ENCODE results near the gene KMT2A. TPM values are rescaled to one million over a fixed set of nuclear protein-coding genes. Genes with fewer than 3 reads are reported as not detected.

Gene KMT2A
- total RNA-seq, 4 donors from 2014 or later = 78.6 to 101 (median 86.8) TPM

- TF ChIP-seq CTCF (IDR thresholded peaks at IDR 0.05) (no peak), POLR2A (IDR thresholded peaks at IDR 0.05) (no peak), EP300 (IDR thresholded peaks at IDR 0.05) (no peak)
- no peak for DNase-seq (ENCODE audit: low spot score in 2 of 2)
- no peak overlapping the region for H3K4me3 ChIP-seq
- 78 to 83% methylated on average over 6 of the region's 6 CpGs for WGBS, 2 donors
- peak overlapping the region in 1 of 4 donors; percentile 16 for H3K27ac ChIP-seq
- H3K4me1 ChIP-seq = peaks cover 0 to 62% (median 9%) of the 10 kb centered on the region in 4 donors
- H3K36me3 ChIP-seq = peaks cover 0 to 55% (median 2%) of the 10 kb centered on the region in 3 donors
- H3K27me3 ChIP-seq = no peaks in the 10 kb centered on the region
- H3K9me3 ChIP-seq = no peaks in the 10 kb centered on the region
These were observed 88.6 kb downstream of the KMT2A start for GRCh38 chr11:118524757-118525470.

- WGBS, 2 donors = 74 to 75% methylated on average over 2 of the region's 2 CpGs
These were observed 90.4 kb downstream of the KMT2A start for GRCh38 chr11:118526688-118527087.

GRCh38 chr11:118527109-118527508 is 90.8 kb downstream of the KMT2A start, which contains the start of gene TTC36:
TTC36 (plus strand) TSS chr11:118527474; CDS start chr11:118527495, 21 bp downstream.
- 63 to 65% methylated on average over 3 of the region's 3 CpGs for WGBS, 2 donors
- Histone ChIP-seq H3K36me3 (peaks cover 0 to 33% (median 0%) of the 10 kb centered on the region in 3 donors), H3K27me3 (no peaks in the 10 kb centered on the region), H3K9me3 (no peaks in the 10 kb centered on the region), H3K4me3 (no peak within 1 kb of the TSS), H3K27ac (no peak within 1 kb of the TSS), H3K4me1 (peaks cover 0 to 75% (median 15%) of the 10 kb centered on the region in 4 donors)
- no peak for DNase-seq (ENCODE audit: low spot score in 2 of 2)
- TF ChIP-seq POLR2A (IDR thresholded peaks at IDR 0.05) (no peak), EP300 (IDR thresholded peaks at IDR 0.05) (no peak), CTCF (IDR thresholded peaks at IDR 0.05) (no peak)

More at GRCh38 chr11:118526688-118527087, 90.4 kb downstream of the KMT2A start:
- Histone ChIP-seq H3K4me3 (no peak overlapping the region), H3K36me3 (peaks cover 0 to 37% (median 0%) of the 10 kb centered on the region in 3 donors), H3K9me3 (no peaks in the 10 kb centered on the region), H3K27ac (no peak overlapping the region), H3K4me1 (peaks cover 0 to 75% (median 15%) of the 10 kb centered on the region in 4 donors), H3K27me3 (no peaks in the 10 kb centered on the region)
- TF ChIP-seq POLR2A (IDR thresholded peaks at IDR 0.05) = no peak
- no peak for DNase-seq (ENCODE audit: low spot score in 2 of 2)

GRCh38 chr11:118528511-118528910 is 92.2 kb downstream of the KMT2A start:
- H3K36me3 ChIP-seq = peaks cover 0 to 19% (median 0%) of the 10 kb centered on the region in 3 donors
- no peaks in the 10 kb centered on the region for H3K9me3 ChIP-seq
- no peak for DNase-seq (ENCODE audit: low spot score in 2 of 2)
- H3K4me3 ChIP-seq = no peak overlapping the region
- WGBS, 2 donors = 94 to 96% methylated on average over 6 of the region's 6 CpGs
- no peak overlapping the region for H3K27ac ChIP-seq
- no peak for TF ChIP-seq POLR2A (IDR thresholded peaks at IDR 0.05)
- no peak for TF ChIP-seq CTCF (IDR thresholded peaks at IDR 0.05)
- TF ChIP-seq EP300 (IDR thresholded peaks at IDR 0.05) = no peak
- no peaks in the 10 kb centered on the region for H3K27me3 ChIP-seq
- peaks cover 0 to 70% (median 15%) of the 10 kb centered on the region in 4 donors for H3K4me1 ChIP-seq

GRCh38 chr11:118529584-118530175 is 93.4 kb downstream of the KMT2A start:
- 56 to 71% methylated on average over 5 of the region's 5 CpGs for WGBS, 2 donors
- peak overlapping the region in 3 of 4 donors; percentile 54 to 91 (median 87) for H3K4me3 ChIP-seq

More at GRCh38 chr11:118529584-118530175, 93.4 kb downstream of the KMT2A start:
- Histone ChIP-seq H3K4me1 (peaks cover 0 to 63% (median 14%) of the 10 kb centered on the region in 4 donors), H3K27me3 (no peaks in the 10 kb centered on the region), H3K9me3 (no peaks in the 10 kb centered on the region), H3K27ac (no peak overlapping the region), H3K36me3 (peaks cover 0 to 15% (median 0%) of the 10 kb centered on the region in 3 donors)
- TF ChIP-seq POLR2A (IDR thresholded peaks at IDR 0.05) (no peak), CTCF (IDR thresholded peaks at IDR 0.05) (no peak), EP300 (IDR thresholded peaks at IDR 0.05) (no peak)
- DNase-seq (ENCODE audit: low spot score in 2 of 2) = no peak
